Liver (tissue), 3 donors: ENCODE measurements around the gene RNF144B.

Source experiments
- CTCF ChIP-seq: fragments of 150-350 bp; IDR thresholded peaks from 2 replicates; pipeline ENCODE4 v1.5.1; 2017; ENCODE audit warnings: improper control_type of control experiment, low read depth, low read length; ENCODE audit not compliant: missing input control
- RAD21 ChIP-seq, 2 donors: IDR thresholded peaks; 2 replicates each; pipeline ENCODE4 v1.6.1; 2016; ENCODE audit warnings: antibody characterized with exemption in 2 of 2, mild to moderate bottlenecking in 2 of 2
- RXRA ChIP-seq, 2 donors: IDR thresholded peaks; 2 replicates each; pipeline ENCODE4 v1.6.1; 2017 to 2018; ENCODE audit warnings: antibody characterized with exemption in 2 of 2, mild to moderate bottlenecking in 1 of 2
- SP1 ChIP-seq: IDR thresholded peaks from 2 replicates; pipeline ENCODE4 v1.6.1; 2018; ENCODE audit warnings: antibody characterized with exemption, mild to moderate bottlenecking
- YY1 ChIP-seq: IDR thresholded peaks from 2 replicates; pipeline ENCODE4 v1.6.1; 2016; ENCODE audit warnings: antibody characterized with exemption, mild to moderate bottlenecking
- TF ChIP-seq, protein P1 (sequence below): IDR thresholded peaks from 2 replicates; pipeline ENCODE4 v1.6.1; 2016; ENCODE audit warnings: antibody characterized with exemption
- donor health status: healthy.
- donor health status: healthy.

GRCh38 chr6:18514180-18514579 lies 127.0 kb downstream of the RNF144B start:
- TF ChIP-seq CTCF (no peak), RXRA (IDR thresholded peaks at IDR 0.05) (no peak), SP1 (no peak), RAD21 (IDR thresholded peaks at IDR 0.05) (no peak), YY1 (no peak)
- TF ChIP-seq, protein P1, sequence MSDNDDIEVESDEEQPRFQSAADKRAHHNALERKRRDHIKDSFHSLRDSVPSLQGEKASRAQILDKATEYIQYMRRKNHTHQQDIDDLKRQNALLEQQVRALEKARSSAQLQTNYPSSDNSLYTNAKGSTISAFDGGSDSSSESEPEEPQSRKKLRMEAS = no peak
